Epithelial cell of proximal tubule (primary cell): Measurements from ENCODE around the gene KATNIP. TPM values are rescaled to one million over a fixed set of nuclear protein-coding genes. Genes with fewer than 3 reads are reported as not detected.

ENCODE experiments used
- DNase-seq: peaks from one replicate; pipeline ENCODE4 v3.0.0-alpha.2; 2011; ENCODE audit warnings: low read depth
- H3K4me3 ChIP-seq: 2 replicates; pipeline ENCODE4 v1.5.1; 2011; ENCODE audit warnings: low read depth, mild to moderate bottlenecking, low read length
- total RNA-seq: library from RNA; depleted of rRNA; stranded (reverse); fragments of >200 nt; gene quantifications from 2 replicates; pipeline ENCODE4 v1.2.3, GENCODE V29; 2015
- TF ChIP-seq, protein P1 (sequence below): conservative IDR thresholded peaks from 2 replicates; pipeline ENCODE4 v1.5.1; 2012; ENCODE audit warnings: low read depth, mild to moderate bottlenecking, low read length

KATNIP gene
- total RNA-seq, 1 donor from 2014 or later, result 32.8 TPM

GRCh38 chr16:27520982-27521673 lies 28.8 kb upstream of the KATNIP start:
- no peak for DNase-seq
- TF ChIP-seq, protein P1, sequence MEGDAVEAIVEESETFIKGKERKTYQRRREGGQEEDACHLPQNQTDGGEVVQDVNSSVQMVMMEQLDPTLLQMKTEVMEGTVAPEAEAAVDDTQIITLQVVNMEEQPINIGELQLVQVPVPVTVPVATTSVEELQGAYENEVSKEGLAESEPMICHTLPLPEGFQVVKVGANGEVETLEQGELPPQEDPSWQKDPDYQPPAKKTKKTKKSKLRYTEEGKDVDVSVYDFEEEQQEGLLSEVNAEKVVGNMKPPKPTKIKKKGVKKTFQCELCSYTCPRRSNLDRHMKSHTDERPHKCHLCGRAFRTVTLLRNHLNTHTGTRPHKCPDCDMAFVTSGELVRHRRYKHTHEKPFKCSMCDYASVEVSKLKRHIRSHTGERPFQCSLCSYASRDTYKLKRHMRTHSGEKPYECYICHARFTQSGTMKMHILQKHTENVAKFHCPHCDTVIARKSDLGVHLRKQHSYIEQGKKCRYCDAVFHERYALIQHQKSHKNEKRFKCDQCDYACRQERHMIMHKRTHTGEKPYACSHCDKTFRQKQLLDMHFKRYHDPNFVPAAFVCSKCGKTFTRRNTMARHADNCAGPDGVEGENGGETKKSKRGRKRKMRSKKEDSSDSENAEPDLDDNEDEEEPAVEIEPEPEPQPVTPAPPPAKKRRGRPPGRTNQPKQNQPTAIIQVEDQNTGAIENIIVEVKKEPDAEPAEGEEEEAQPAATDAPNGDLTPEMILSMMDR, result no peak
- no peak overlapping the region for H3K4me3 ChIP-seq

GRCh38 chr16:27522173-27522707 lies 27.7 kb upstream of the KATNIP start:
- no peak for DNase-seq
- TF ChIP-seq, protein P1, result no peak
- H3K4me3 ChIP-seq, result no peak overlapping the region

DNA sequence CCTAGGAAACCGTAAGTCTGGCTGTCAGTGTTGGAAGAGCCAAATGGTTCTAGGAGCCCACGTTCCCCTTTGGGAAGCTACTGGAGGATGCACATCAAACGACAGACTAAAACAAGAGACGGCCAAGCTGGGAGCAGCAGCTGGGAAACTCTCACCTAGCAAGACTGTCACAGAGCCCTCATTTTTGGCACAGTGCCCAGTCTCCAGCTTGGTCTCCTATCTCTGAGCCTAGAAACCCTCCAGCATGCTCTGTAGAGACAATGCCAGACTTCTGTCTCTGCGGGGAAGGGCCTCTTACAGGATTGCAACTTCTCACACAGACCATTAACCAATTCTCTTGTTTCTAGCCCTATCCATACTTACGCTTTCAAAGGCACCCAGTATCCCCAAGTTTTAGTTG lies 23.8 kb upstream of the KATNIP start:
- no peak for DNase-seq
- TF ChIP-seq, protein P1, result no peak
- H3K4me3 ChIP-seq, result no peak overlapping the region

GRCh38 chr16:27528294-27528693 lies 21.6 kb upstream of the KATNIP start:
- DNase-seq, result no peak
- no peak overlapping the region for H3K4me3 ChIP-seq
- TF ChIP-seq, protein P1, result no peak

DNA sequence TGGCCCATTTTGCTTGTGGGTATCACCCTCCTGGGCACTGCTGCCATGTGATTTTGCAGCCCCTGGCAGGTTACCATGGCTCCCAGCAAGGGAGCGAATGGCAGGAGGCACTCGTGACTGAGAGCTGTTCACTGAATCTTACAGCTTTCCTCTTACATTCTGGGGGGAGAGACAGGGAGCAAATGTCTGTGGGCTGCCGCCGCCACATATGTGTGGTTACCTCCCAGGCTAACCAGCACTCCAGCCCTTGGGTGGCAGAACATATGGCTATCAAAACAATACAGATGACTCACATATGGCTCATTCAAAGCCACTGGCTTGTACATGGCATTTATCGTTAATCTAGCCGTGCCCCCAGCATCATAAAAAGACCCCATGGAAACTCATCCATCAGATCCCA lies 20.0 kb upstream of the KATNIP start:
- H3K4me3 ChIP-seq, result no peak overlapping the region
- DNase-seq, result no peak
- TF ChIP-seq, protein P1, result no peak

DNA sequence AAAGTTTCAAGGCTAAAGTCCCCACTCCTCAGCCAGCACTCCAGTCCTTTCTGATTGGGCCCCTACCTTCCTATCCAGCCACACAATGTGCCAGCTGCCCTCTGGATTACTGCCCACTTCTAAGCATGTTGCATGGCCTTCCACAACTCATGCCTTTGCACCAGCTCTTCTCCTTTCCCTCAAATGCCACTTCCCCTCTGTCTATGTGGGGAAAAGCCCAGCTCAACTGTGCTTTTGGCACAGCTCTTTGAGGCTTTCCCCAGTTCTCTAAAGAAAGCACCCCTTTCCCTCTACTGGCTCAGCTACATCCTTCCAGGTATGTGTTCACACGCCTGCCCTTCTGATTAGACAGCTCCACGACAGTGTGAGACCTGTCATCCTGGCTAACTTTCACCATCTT lies 18.8 kb upstream of the KATNIP start:
- DNase-seq, result no peak
- TF ChIP-seq, protein P1, result no peak

More for the DNA sequence above, 18.8 kb upstream of the KATNIP start:
- H3K4me3 ChIP-seq, result no peak overlapping the region
